GM12801 (cell line): ENCODE measurements around the gene DNAH8.

Source experiments
- TF ChIP-seq, protein P1 (sequence below): IDR thresholded peaks from one replicate; pipeline ENCODE4 v1.5.1; 2011; ENCODE audit warnings: control low read depth; ENCODE audit not compliant: insufficient read length; ENCODE audit errors: extremely low read depth

DNAH8 gene

DNA sequence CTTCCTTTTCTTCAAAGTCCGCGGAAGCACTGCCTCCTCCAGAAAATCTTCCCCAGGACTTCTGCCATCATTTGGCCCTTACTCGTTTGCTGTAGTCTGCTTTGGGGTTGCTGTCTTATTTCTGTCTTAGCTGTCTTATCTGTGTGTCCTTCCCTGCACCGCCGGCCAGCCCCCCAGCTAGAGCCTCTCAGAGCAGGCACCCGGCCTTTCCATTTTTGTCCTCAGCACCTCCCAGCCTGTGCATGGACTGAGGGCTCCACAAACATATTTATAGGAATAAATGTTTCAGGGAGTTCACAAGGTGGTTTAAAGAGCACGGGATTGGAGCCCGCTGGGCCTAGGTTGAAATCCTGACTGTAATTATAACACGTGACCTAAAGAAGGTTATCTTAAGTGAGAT, 341.6 kb downstream of the DNAH8 start:
- TF ChIP-seq, protein P1, sequence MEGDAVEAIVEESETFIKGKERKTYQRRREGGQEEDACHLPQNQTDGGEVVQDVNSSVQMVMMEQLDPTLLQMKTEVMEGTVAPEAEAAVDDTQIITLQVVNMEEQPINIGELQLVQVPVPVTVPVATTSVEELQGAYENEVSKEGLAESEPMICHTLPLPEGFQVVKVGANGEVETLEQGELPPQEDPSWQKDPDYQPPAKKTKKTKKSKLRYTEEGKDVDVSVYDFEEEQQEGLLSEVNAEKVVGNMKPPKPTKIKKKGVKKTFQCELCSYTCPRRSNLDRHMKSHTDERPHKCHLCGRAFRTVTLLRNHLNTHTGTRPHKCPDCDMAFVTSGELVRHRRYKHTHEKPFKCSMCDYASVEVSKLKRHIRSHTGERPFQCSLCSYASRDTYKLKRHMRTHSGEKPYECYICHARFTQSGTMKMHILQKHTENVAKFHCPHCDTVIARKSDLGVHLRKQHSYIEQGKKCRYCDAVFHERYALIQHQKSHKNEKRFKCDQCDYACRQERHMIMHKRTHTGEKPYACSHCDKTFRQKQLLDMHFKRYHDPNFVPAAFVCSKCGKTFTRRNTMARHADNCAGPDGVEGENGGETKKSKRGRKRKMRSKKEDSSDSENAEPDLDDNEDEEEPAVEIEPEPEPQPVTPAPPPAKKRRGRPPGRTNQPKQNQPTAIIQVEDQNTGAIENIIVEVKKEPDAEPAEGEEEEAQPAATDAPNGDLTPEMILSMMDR = no peak

DNA sequence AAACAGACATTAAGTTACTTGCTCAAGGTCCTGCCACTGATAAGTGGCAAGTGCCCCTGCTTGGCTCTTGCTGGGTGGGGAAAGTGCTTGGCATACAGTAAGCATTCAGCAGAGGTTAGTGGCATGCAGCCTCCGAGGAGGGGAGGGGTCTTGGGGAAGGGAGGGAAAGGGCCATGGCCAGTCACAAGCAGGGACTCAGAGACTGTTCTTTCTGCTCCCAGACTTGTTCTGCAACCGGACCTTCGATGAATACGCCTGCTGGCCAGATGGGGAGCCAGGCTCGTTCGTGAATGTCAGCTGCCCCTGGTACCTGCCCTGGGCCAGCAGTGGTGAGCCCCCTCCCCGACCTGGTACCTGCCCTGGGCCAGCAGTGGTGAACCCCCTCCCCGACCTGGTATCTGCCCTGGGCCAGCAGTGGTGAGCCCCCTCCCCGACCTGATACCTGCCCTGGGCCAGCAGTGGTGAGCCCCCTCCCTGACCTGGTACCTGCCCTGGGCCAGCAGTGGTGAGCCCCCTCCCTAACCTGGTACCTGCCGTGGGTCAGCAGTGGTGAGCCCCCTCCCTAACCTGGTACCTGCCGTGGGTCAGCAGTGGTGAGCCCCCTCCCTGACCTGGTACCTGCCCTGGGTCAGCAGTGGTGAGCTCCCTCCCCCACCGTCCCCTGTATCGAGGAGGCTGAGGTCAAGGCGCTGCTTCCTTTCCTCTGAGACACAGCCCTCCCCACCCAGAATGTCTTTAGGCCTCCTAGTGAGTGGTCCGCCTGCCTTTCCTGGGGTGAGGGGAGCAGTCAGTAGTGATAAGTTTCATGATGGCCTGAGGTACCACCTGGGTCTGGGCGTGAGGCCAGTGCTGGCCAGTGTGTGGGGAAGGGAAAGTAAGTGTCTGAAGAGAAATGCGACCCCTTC, 342.4 kb downstream of the DNAH8 start:
- TF ChIP-seq, protein P1 = no peak

DNA sequence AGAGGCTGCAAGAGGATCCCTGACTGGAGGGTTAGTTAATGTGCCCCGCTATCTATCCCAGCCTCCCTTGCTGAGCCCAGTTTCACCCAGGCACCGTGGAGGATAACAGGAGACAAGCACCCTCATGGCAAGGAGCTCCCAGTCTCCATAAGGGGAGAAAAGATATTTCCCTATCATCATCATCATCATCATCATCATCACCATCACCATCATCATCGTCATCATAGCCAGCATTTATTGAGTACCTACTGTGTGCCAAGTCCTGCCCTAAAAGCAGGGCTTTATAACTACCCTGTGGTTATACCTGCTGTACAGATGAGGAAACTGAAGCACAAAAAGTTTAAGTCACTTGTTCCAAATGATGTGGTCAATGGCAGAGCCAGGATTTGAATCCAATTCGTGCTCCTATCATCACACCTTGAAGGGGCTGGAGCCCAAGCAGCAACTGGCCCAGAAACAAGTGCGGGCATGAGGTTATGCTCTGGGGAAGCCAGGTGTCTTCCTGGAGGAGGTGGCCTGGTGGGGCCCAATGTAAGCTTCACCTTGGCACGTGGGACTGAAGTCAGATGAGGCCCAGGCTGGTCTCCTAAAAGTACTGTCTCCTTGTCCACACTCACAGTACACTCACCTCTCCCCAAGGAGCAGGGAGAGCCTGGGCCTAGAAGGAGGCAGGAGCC, 343.5 kb downstream of the DNAH8 start:
- TF ChIP-seq, protein P1 = no peak

DNA sequence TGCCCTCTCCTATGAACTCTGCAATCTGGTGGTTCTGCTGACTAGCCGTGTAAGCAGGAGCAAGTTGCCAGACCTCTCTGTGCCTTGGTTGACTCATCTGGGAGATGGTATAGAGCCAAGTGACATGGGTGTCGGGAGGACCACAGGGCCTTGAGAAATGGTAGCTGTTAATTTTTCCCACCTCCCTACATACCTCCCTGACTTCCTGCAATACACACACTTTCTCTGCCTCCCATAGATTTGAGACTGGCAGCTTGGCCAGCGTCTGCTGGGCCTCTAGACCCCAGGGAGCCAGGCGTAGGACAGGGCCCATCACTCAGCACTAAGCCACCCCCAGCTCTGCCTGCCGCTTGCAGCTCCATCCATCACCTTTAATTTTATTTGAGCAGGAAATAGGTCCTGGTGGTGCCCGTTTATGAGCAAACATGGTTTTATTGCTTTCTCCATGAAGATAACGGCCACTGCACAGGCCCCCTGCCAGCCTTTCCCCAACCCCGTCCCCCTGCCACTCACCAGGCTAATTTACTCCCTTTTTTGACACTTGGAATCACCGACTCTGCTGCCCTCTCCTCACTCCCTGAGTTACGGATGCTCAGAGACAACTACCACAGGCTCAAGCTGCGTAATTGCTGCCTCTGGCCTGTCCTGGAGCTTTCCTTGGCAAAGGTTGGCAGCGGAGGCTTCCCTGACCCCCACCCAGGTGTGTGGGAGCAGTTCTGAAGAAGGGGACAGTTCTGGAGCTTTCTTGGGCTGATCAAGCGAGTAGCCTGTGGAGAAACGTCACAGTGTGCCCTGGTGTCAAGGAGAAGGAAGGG, 344.6 kb downstream of the DNAH8 start:
- TF ChIP-seq, protein P1 = no peak

DNA sequence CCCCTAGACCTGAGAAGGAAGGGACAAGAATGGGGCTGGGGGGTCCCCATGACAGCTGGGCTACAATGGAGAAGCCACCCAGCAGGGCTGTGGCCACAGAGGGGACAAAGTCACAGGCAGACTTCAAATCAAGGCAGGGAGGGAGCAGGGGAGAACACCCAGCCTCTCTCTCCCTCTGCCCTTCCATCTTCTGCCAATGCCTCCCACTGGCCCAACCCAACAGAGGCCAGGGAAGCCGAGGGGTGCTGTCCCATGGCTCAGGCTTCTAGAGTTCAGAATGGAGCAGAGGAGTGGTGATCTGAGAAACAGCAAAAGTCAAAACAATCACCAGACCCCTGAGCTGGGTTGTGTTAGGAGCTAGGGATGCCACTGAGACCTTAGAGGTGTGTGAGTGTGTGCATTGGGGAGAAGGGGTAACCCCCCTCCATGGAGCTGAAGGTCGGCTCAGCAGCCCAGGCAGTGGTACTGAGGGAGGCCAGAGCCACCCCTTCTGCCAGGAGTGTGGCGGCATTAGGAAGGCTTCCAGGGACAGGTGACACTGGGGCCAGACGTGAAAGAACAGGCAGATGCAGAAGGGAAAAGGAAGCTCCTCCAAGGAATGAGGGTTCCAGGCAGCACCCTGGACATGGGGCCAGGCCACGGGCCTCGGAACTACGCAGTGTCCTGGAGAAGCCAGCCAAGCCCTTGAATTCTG, 345.5 kb downstream of the DNAH8 start:
- TF ChIP-seq, protein P1 = no peak

DNA sequence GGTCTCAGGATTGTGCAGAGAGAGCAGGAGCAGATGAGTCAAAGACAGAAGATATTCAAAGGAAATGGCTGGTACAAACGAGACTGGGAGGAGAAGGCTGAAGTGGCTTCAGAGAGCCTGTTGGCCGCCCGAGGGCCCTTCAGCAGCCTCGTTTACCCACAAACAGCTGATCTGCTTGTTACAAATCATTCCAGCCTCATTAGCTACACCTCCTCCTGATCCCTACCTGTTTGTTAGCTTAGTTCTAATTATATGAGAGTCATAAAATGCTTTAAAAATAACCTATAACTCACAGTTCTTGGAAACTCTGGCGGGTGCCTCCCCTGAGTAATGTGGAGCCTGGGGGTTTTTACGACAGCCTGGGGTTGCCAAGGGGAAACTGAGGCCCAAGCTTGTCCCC, 346.1 kb downstream of the DNAH8 start:
- TF ChIP-seq, protein P1 = no peak
